RWPE2 (cell line): ENCODE measurements around the gene SLC39A11.

Source experiments
- ATAC-seq: fragments of 200-7000 bp; cut with Tn5 transposase; 3 replicates; pipeline ENCODE4 v1.9.1; 2021; ENCODE audit warnings: low read depth
- DNase-seq: peaks from one replicate; pipeline ENCODE4 v3.0.0-alpha.2; 2020; ENCODE audit warnings: low spot score
- H3K27ac ChIP-seq: fragments of 450-650 bp; 2 replicates; pipeline ENCODE4 v1.5.1; 2017; ENCODE audit warnings: mild to moderate bottlenecking; ENCODE audit not compliant: poor library complexity, severe bottlenecking
- H3K27me3 ChIP-seq: fragments of 250-450 bp; sonication (Bioruptor Pico); 2 replicates; pipeline ENCODE4 v1.5.1; 2021; ENCODE audit warnings: mild to moderate bottlenecking, moderate library complexity; ENCODE audit not compliant: insufficient read depth, poor library complexity, severe bottlenecking
- H3K36me3 ChIP-seq: fragments of 250-450 bp; sonication (Bioruptor Pico); 2 replicates; pipeline ENCODE4 v1.5.1; 2020; ENCODE audit warnings: low read depth, mild to moderate bottlenecking, moderate library complexity
- H3K4me1 ChIP-seq: fragments of 250-450 bp; sonication (Bioruptor Pico); 2 replicates; pipeline ENCODE4 v1.5.1; 2021; ENCODE audit warnings: mild to moderate bottlenecking, moderate library complexity; ENCODE audit not compliant: insufficient read depth, poor library complexity, severe bottlenecking
- H3K4me3 ChIP-seq: fragments of 250-450 bp; sonication (Bioruptor Pico); 2 replicates; pipeline ENCODE4 v1.5.1; 2021; ENCODE audit warnings: mild to moderate bottlenecking, moderate library complexity; ENCODE audit not compliant: severe bottlenecking
- H3K9me3 ChIP-seq: fragments of 250-450 bp; sonication (Bioruptor Pico); 2 replicates; pipeline ENCODE4 v1.5.1; 2021; ENCODE audit warnings: mild to moderate bottlenecking, moderate library complexity; ENCODE audit not compliant: severe bottlenecking
- TF ChIP-seq, protein P1 (sequence below): fragments of 450-650 bp; IDR thresholded peaks from one replicate; pipeline ENCODE4 v1.5.1; 2017; ENCODE audit warnings: mild to moderate bottlenecking, moderate library complexity; ENCODE audit not compliant: poor library complexity, severe bottlenecking

SLC39A11 gene

DNA sequence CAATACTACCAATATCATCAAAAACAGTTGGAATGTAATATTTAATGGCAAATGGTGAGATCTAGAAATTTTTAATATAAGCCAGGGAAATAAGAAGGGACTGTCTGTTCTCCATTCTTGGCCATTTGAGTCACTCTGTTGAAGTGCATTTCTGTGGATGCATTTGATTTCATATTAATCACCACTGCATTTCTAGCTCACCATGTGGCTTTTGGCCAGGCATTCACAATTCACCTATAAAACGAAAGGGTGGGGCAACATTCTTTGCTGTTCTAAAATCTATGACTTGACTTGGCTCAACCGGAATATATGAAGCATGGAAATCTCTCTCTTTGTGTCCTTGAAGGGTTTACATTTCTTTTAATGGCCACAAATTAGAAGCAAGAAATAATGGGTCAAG lies 483.0 kb downstream of the SLC39A11 start:
- TF ChIP-seq, protein P1, sequence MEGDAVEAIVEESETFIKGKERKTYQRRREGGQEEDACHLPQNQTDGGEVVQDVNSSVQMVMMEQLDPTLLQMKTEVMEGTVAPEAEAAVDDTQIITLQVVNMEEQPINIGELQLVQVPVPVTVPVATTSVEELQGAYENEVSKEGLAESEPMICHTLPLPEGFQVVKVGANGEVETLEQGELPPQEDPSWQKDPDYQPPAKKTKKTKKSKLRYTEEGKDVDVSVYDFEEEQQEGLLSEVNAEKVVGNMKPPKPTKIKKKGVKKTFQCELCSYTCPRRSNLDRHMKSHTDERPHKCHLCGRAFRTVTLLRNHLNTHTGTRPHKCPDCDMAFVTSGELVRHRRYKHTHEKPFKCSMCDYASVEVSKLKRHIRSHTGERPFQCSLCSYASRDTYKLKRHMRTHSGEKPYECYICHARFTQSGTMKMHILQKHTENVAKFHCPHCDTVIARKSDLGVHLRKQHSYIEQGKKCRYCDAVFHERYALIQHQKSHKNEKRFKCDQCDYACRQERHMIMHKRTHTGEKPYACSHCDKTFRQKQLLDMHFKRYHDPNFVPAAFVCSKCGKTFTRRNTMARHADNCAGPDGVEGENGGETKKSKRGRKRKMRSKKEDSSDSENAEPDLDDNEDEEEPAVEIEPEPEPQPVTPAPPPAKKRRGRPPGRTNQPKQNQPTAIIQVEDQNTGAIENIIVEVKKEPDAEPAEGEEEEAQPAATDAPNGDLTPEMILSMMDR = no peak
- ATAC-seq = peak; percentile 82
- no peak for DNase-seq
- no peaks in the 10 kb centered on the region for H3K36me3 ChIP-seq
- H3K9me3 ChIP-seq = no peaks in the 10 kb centered on the region
- H3K4me1 ChIP-seq = peaks cover 29% of the 10 kb centered on the region
- H3K4me3 ChIP-seq = no peak overlapping the region
- H3K27ac ChIP-seq = peak overlapping the region; percentile 94
- H3K27me3 ChIP-seq = no peaks in the 10 kb centered on the region

DNA sequence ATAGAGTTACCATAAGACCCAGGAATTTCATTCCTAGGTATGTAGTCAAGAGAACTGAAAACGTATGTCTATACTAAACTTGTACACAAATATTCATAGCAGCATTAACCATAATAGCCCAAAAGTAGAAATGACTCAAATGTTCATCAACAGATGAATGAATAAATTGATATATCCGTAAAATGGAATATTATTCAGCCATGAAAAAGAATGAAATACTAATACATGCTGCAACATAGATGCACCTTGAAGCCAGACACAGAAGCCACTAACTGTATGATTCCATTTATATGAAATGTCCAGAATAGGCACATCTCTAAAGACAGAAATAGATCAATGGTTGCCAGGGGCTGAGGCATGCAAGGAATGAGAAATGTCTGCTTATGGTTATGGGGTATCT lies 484.1 kb downstream of the SLC39A11 start:
- no peak for DNase-seq
- peak overlapping the region; percentile 94 for H3K27ac ChIP-seq
- no peaks in the 10 kb centered on the region for H3K36me3 ChIP-seq
- peaks cover 23% of the 10 kb centered on the region for H3K4me1 ChIP-seq
- no peak for ATAC-seq
- TF ChIP-seq, protein P1 = no peak
- no peak overlapping the region for H3K4me3 ChIP-seq
- H3K9me3 ChIP-seq = no peaks in the 10 kb centered on the region
- H3K27me3 ChIP-seq = no peaks in the 10 kb centered on the region

DNA sequence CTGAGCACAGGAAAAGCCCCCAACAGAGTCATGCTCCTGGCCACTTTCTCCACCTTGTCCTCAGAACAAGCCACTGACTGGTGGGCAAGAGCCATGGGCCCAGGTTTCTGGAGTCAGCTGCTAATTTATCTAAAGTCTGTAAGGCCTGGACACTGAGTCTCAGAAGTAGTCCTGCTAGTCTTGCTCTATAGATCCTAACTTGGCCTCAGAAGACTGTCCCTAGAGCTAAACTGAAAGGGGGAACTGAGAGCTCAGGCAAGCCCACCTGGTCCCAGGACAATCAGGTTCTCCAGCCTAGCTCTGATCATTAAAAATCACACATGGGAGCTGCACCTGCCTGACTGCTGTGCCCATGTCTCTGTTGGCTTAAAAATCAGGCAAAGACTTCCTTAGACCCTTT lies 485.8 kb downstream of the SLC39A11 start:
- H3K27ac ChIP-seq = no peak overlapping the region
- TF ChIP-seq, protein P1 = no peak
- DNase-seq (no peak), ATAC-seq (no peak)
- no peaks in the 10 kb centered on the region for H3K27me3 ChIP-seq
- H3K4me3 ChIP-seq = no peak overlapping the region
- no peaks in the 10 kb centered on the region for H3K36me3 ChIP-seq
- H3K9me3 ChIP-seq = no peaks in the 10 kb centered on the region
- H3K4me1 ChIP-seq = peaks cover 37% of the 10 kb centered on the region

DNA sequence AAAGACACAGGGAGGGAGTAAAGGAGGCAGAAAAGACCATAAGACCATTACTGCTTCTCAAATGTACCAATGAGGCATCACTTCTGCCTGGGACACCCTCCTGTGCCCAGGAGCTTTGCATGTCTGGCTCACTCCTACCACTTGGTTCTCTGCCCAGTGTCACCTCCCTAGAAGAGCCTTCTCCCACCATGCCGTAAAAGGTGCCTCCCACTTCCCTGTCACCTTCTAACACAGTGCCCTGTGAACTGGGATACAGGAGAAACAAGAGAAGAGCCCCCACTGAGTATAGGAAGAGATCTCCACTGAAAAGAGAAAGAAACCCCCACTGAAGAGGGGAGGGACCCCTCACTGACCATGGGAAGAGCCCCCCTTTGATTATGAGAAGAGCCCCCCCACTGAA lies 486.9 kb downstream of the SLC39A11 start:
- Histone ChIP-seq H3K4me3 (no peak overlapping the region), H3K36me3 (no peaks in the 10 kb centered on the region), H3K27ac (no peak overlapping the region), H3K4me1 (peaks cover 48% of the 10 kb centered on the region), H3K9me3 (no peaks in the 10 kb centered on the region), H3K27me3 (no peaks in the 10 kb centered on the region)
- ATAC-seq = no peak
- no peak for DNase-seq
- TF ChIP-seq, protein P1 = no peak

DNA sequence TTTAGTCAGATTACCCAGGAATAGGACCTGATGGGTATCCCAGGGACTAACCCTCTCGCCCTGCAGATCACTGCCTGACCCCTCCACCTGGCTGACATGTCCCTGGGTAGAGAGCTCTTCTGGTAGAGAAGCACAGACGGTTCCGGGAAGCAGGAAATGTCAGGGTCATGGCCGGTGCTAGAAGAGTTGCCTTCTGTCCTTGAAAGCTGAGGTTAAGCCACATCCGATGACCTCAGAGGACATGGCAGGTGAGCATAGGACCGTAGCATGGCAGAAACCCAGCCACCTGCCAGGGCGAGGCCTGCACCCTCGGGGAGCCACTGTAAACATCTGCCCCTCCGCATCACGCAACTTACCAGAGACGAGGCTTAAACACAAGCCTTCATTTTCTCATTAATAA lies 488.0 kb downstream of the SLC39A11 start:
- ATAC-seq = no peak
- TF ChIP-seq, protein P1 = no peak

More for the DNA sequence above, 488.0 kb downstream of the SLC39A11 start:
- Histone ChIP-seq H3K4me3 (no peak overlapping the region), H3K9me3 (no peaks in the 10 kb centered on the region), H3K27ac (peak overlapping the region; percentile 78), H3K36me3 (no peaks in the 10 kb centered on the region), H3K4me1 (peaks cover 47% of the 10 kb centered on the region), H3K27me3 (no peaks in the 10 kb centered on the region)
- no peak for DNase-seq
